Body of pancreas (tissue), 4 donors: ENCODE data around the gene TUBA1C. TPM values are rescaled to one million over a fixed set of nuclear protein-coding genes. Genes with fewer than 3 reads are reported as not detected.

Source experiments
- ATAC-seq: fragments of 150-250 bp; one replicate; pipeline ENCODE4 v1.9.1; 2016
- DNase-seq, 4 donors: peaks; one replicate each; pipeline ENCODE4 v3.0.0-alpha.2; 2019
- H3K27ac ChIP-seq, 4 donors: fragments of 200-600 bp; sonication (generic); 1 replicate in 3 of 4; 2 replicates in 1 of 4; pipeline versions ENCODE4 v1.5.1 to v1.6.1; 2016 to 2019; ENCODE audit warnings: mild to moderate bottlenecking in 1 of 4, mixed read lengths in 1 of 4, moderate library complexity in 1 of 4
- H3K27me3 ChIP-seq, 2 donors: fragments of 200-600 bp; sonication (generic); one replicate each; pipeline ENCODE4 v1.6.0; 2016; ENCODE audit warnings: mild to moderate bottlenecking in 1 of 2
- H3K36me3 ChIP-seq, 2 donors: fragments of 200-600 bp; sonication (generic); replicated peaks in 1 of 2; 2 replicates each; pipeline ENCODE4 v1.5.1; 2016; ENCODE audit warnings: low read depth in 2 of 2; ENCODE audit not compliant: insufficient read depth in 1 of 2
- H3K4me1 ChIP-seq: fragments of 200-600 bp; sonication (generic); one replicate; pipeline ENCODE4 v1.6.0; 2016
- H3K4me3 ChIP-seq, 2 donors: fragments of 200-600 bp; sonication (generic); 1 replicate in 1 of 2; 2 replicates in 1 of 2; pipeline ENCODE4 v1.5.1; 2016 to 2019
- H3K9me3 ChIP-seq, 3 donors: fragments of 200-600 bp; sonication (generic); 1 replicate in 2 of 3; 2 replicates in 1 of 3; pipeline ENCODE4 v1.5.1; 2016
- POLR2A ChIP-seq, 3 donors: fragments of 450-650 bp; IDR thresholded peaks; one replicate each; pipeline ENCODE4 v1.6.1; 2016; ENCODE audit warnings: antibody characterized with exemption in 3 of 3, mild to moderate bottlenecking in 2 of 3
- WGBS, 2 donors: methylation state at CpG; one replicate each; pipeline ENCODE4 v1.1.5; 2017; 5-methylcytosine and 5-hydroxymethylcytosine counted together
- intact Hi-C: fragments of 100-400 bp; cut with DNase I; formaldehyde crosslinking; loops from one replicate; pipeline ENCODE4 v1.15.1; 2023
- total RNA-seq, 2 donors: library from RNA; depleted of rRNA; stranded (reverse); fragments of >200 nt; gene quantifications; one replicate each; pipeline ENCODE4 v1.1.0, GENCODE V29; 2016
- TF ChIP-seq, protein P1 (sequence below), 7 experiments: fragments of 450-650 bp in 4 of 7; fragments of 200-600 bp in 3 of 7; sonication (generic) in 3 of 7; IDR thresholded peaks; one replicate each; pipeline ENCODE4 v1.5.1; 2016 to 2019; ENCODE audit warnings: antibody characterized with exemption in 7 of 7

The TUBA1C gene
- total RNA-seq, 2 donors from 2014 or later = 32.6 to 39.2 TPM

DNA sequence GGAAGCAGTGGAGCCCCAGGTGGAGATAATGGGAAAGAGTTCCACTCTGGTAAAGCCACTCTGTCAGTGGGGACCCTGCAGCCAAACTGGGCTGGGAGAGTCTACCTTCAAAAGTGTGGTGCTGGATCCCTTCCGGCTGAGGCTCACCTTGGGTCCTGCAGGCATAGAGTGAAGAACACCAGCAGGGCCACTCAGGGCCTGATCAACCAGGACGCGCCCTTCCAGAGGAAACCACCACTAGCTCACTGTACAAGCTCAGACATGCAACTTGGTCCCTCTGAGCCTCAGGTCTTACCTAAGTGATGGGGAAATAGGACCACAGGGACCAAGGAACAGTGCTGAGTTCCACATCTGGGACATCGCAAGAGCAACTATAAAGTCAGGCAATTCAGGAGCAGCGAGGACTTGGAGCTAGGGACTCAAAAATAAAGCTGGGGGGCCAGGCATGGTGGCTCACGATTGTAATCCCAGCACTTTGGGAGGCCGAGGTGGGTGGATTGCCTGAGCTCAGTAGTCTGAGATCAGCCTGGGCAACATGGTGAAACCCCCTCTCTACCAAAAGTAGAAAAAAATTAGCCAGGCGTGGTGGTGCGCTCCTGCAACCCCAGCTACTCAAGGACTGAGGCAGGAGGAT is 24.2 kb downstream of the TUBA1C start:
- no peaks in the 10 kb centered on the region for H3K36me3 ChIP-seq
- WGBS, 2 donors = 66 to 73% methylated on average over 9 of the region's 9 CpGs
- DNase-seq (no peak), ATAC-seq (no peak)
- H3K27me3 ChIP-seq = no peaks in the 10 kb centered on the region
- no peak overlapping the region for H3K4me3 ChIP-seq
- intact Hi-C loops = no loop called here
- no peaks in the 10 kb centered on the region for H3K9me3 ChIP-seq
- no peak for TF ChIP-seq POLR2A (IDR thresholded peaks at IDR 0.05)
- TF ChIP-seq, protein P1, sequence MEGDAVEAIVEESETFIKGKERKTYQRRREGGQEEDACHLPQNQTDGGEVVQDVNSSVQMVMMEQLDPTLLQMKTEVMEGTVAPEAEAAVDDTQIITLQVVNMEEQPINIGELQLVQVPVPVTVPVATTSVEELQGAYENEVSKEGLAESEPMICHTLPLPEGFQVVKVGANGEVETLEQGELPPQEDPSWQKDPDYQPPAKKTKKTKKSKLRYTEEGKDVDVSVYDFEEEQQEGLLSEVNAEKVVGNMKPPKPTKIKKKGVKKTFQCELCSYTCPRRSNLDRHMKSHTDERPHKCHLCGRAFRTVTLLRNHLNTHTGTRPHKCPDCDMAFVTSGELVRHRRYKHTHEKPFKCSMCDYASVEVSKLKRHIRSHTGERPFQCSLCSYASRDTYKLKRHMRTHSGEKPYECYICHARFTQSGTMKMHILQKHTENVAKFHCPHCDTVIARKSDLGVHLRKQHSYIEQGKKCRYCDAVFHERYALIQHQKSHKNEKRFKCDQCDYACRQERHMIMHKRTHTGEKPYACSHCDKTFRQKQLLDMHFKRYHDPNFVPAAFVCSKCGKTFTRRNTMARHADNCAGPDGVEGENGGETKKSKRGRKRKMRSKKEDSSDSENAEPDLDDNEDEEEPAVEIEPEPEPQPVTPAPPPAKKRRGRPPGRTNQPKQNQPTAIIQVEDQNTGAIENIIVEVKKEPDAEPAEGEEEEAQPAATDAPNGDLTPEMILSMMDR (IDR thresholded peaks at IDR 0.05) = no peak
- no peaks in the 10 kb centered on the region for H3K4me1 ChIP-seq
- H3K27ac ChIP-seq = no peak overlapping the region

DNA sequence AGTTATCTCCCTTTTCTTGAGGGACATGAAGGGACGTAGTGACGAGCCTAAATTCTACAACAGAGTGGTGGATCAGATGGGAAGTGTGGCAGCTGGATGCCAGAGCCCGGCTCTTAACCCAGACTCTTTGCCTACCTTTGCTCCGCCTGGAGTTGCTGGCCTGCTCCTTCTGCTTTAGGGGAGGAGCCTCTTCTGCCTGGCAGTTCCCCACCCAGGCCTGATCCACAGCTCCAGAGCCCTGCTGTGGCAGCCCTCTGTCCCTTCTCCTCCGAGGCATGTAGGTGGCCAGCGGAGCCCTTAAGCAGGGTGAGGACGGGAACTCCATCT is 27.8 kb downstream of the TUBA1C start:
- peaks cover 3 to 16% of the 10 kb centered on the region in 2 donors for H3K27me3 ChIP-seq
- no peak overlapping the region for H3K27ac ChIP-seq
- WGBS, 2 donors = 49 to 68% methylated on average over 4 to 7 of the region's 7 CpGs
- no peak for DNase-seq
- no peak overlapping the region for H3K4me3 ChIP-seq
- peaks cover 24% of the 10 kb centered on the region for H3K4me1 ChIP-seq
- intact Hi-C loops = no loop called here
- no peaks in the 10 kb centered on the region for H3K36me3 ChIP-seq
- TF ChIP-seq, protein P1 (IDR thresholded peaks at IDR 0.05) = no peak
- TF ChIP-seq POLR2A (IDR thresholded peaks at IDR 0.05) = no peak
- no peaks in the 10 kb centered on the region for H3K9me3 ChIP-seq
- ATAC-seq = no peak

DNA sequence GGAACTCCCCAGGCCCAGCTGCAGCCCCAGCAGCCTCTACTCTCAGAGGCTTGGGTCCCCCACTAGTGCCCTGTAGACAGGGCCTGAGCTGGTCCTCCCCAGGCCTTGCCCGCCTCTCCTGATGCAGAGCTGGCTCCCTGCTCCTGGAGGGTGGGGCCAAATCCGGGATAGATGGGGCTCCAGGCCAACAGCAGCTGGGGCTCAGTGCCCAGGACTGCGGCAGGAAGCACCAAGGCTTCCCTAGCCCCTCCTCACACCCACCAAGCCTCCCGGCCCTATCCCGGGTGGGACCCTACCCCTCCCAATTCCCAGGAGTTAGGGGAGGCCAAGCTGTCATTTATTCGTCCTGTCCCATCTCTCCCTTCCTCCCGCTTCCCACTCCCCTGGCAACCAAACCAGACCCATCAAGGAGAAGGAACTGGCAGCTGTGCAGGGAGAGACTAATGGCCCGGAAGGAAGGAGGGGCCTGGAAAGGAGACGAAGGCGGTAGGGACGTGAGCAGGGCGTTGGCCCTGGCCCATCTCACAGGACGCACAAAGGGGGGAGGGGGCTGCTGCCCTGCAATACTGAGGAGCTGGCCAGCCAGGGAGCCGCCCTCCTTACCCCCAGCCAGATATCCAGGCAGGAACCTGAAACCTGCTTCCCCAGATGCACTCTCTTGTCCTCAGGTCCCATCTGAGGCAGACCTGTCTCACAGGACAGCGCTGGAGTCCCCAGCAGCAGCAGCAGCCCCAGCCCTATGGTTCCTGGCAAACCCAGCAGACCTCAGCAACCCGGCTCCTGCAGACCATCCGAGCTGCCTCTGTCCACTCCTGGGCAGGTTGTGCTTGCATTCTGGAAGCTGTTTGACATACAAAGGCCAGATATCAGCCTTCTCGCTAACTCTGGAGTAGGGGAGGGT is 28.4 kb downstream of the TUBA1C start:
- Histone ChIP-seq H3K9me3 (no peaks in the 10 kb centered on the region), H3K27ac (no peak overlapping the region), H3K4me1 (peaks cover 26% of the 10 kb centered on the region), H3K27me3 (peaks cover 3 to 16% of the 10 kb centered on the region in 2 donors), H3K36me3 (no peaks in the 10 kb centered on the region), H3K4me3 (no peak overlapping the region)
- TF ChIP-seq POLR2A (IDR thresholded peaks at IDR 0.05) = no peak
- TF ChIP-seq, protein P1 (IDR thresholded peaks at IDR 0.05) = no peak
- ATAC-seq (no peak), DNase-seq (peak in 1 of 4 donors; percentile 24)
- intact Hi-C loops = no loop called here
- 41 to 44% methylated on average over 12 to 18 of the region's 18 CpGs for WGBS, 2 donors

DNA sequence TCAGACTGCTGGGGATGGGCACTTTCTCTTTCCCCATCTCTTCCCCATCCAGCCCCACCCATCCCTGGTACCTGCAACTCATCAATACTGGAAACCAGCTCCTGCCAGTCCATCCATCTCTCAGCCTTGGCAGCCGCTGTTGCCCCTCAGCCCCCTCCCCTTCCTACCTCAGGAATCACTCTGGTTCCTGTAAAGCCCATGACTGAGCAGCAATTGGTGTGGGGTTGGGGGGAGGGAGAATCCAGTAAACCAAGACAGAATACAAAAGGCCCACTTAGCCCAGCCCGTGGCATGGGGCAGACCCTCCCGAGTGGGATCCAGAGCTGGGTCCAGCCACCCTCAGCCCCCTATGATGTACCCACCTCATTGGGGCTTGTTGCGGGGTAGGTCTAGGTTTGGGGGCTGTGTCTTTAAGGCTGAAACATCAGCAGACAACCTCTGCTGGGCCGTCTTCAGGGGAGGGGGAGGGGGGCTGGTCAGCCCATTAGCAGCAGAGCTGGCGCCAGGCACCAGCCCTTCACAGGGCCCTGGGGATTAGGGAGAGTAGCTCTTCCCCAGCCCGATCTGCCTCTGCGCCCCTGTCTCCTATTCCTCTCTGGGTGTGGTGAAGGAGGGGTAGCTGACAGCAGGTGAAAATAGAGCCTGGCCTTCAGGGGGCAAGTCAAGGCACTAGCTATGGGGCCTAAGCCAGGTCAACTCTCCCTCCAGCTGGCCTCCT is 29.4 kb downstream of the TUBA1C start:
- Histone ChIP-seq H3K27ac (no peak overlapping the region), H3K4me1 (peaks cover 26% of the 10 kb centered on the region), H3K36me3 (no peaks in the 10 kb centered on the region), H3K27me3 (peaks cover 3 to 16% of the 10 kb centered on the region in 2 donors), H3K9me3 (no peaks in the 10 kb centered on the region), H3K4me3 (no peak overlapping the region)
- intact Hi-C loops = no loop called here
- no peak for TF ChIP-seq POLR2A (IDR thresholded peaks at IDR 0.05)
- TF ChIP-seq, protein P1 (IDR thresholded peaks at IDR 0.05) = no peak
- no peak for ATAC-seq
- DNase-seq = no peak
- 74 to 82% methylated on average over 5 to 8 of the region's 8 CpGs for whole genome bisulfite sequencing, 2 donors
